ENCODE data around the gene CRIM1. TPM values are rescaled to one million over a fixed set of nuclear protein-coding genes. Genes with fewer than 3 reads are reported as not detected.

The CRIM1 gene
- total and polyA plus RNA-seq, 2 of the 8 experiments (the other 6 are each of a cell fraction or from before 2014, with no cell fraction given) = 9.4 to 28.4 TPM

- TF ChIP-seq ZNF274 (IDR thresholded peaks at IDR 0.05; ENCODE audit: borderline replicate concordance, extremely low read depth, low read length) (no peak), CBX8 (IDR thresholded peaks at IDR 0.05; ENCODE audit: borderline replicate concordance, low read depth, low read length) (no peak), ATF3 (IDR thresholded peaks at IDR 0.05; ENCODE audit: insufficient read depth, low read depth, low read length) (no peak), ATF2 (IDR thresholded peaks at IDR 0.05; ENCODE audit: low read length) (no peak), TCF12 (IDR thresholded peaks at IDR 0.05; ENCODE audit: low read depth, low read length) (no peak), EP300 (IDR thresholded peaks at IDR 0.05; ENCODE audit: borderline replicate concordance in 1 of 2, low read depth in 2 of 2, low read length in 2 of 2) (no peak), POLR2AphosphoS5 (IDR thresholded peaks at IDR 0.05; ENCODE audit: low read depth, low read length) (no peak)
These were observed 114.1 kb downstream of the CRIM1 start (continued) for GRCh38 chr2:36469710-36470109.
